HG03095 (cell line): ENCODE measurements around the gene PAIP2.
"Not testable (repeated sequence)": the region's sequence is repeated elsewhere in the genome, so short reads cannot be mapped to it uniquely, and the experiment has no call there.

Experiments
- ATAC-seq: cut with Tn5 transposase; IDR thresholded peaks from one replicate; pipeline ENCODE4 v1.9.1; 2021; ENCODE audit warnings: moderate library complexity; ENCODE audit not compliant: unreplicated experiment

The PAIP2 gene

GRCh38 chr5:139377226-139377625, 35.6 kb downstream of the PAIP2 start:
- no peak for ATAC-seq

- no peak for ATAC-seq
These were observed 36.6 kb downstream of the PAIP2 start for GRCh38 chr5:139378101-139378825.

- no peak for ATAC-seq
These were observed 37.3 kb downstream of the PAIP2 start for GRCh38 chr5:139378941-139379361.

GRCh38 chr5:139379626-139380449, 38.2 kb downstream of the PAIP2 start:
- no peak for ATAC-seq

GRCh38 chr5:139381837-139382761, 40.4 kb downstream of the PAIP2 start:
- no peak for ATAC-seq

GRCh38 chr5:139382807-139383206, 41.2 kb downstream of the PAIP2 start:
- no peak for ATAC-seq

- ATAC-seq = no peak
These were observed 41.8 kb downstream of the PAIP2 start, which contains the start of gene SLC23A1 for GRCh38 chr5:139383275-139383992. TSS of gene SLC23A1 (minus strand) at chr5:139383297. CDS start at chr5:139383253, 44 bp downstream.

- no peak for ATAC-seq
These were observed 42.4 kb downstream of the PAIP2 start for GRCh38 chr5:139383993-139384590.

- ATAC-seq = no peak
These were observed 43.0 kb downstream of the PAIP2 start for GRCh38 chr5:139384591-139385051.

GRCh38 chr5:139385061-139386049, 43.7 kb downstream of the PAIP2 start:
- ATAC-seq = no peak

- ATAC-seq = no peak
These were observed 44.4 kb downstream of the PAIP2 start for GRCh38 chr5:139386050-139386438.

- not testable (repeated sequence) for ATAC-seq
These were observed 45.3 kb downstream of the PAIP2 start for GRCh38 chr5:139386956-139387355.

GRCh38 chr5:139387611-139388197, 46.0 kb downstream of the PAIP2 start:
- no peak for ATAC-seq

- no peak for ATAC-seq
These were observed 46.7 kb downstream of the PAIP2 start for GRCh38 chr5:139388198-139388821.

- peak; percentile 35 for ATAC-seq
These were observed 48.3 kb downstream of the PAIP2 start, which contains the start of gene MZB1 for GRCh38 chr5:139389701-139390638. TSS of gene MZB1 (minus strand) at chr5:139389913. CDS start at chr5:139389856, 57 bp downstream.
